GM18502 (cell line): ENCODE data around the gene MUC5B.
A peak's percentile ranks its signal among the peaks of the same experiment; 100 is the strongest.

ENCODE experiments used
- ATAC-seq: cut with Tn5 transposase; IDR thresholded peaks from one replicate; pipeline ENCODE4 v1.9.1; 2021; ENCODE audit warnings: mild to moderate bottlenecking; ENCODE audit not compliant: unreplicated experiment, poor library complexity

Gene MUC5B

GRCh38 chr11:1306186-1307162 lies 83.6 kb downstream of the MUC5B start:
- no peak for ATAC-seq

DNA sequence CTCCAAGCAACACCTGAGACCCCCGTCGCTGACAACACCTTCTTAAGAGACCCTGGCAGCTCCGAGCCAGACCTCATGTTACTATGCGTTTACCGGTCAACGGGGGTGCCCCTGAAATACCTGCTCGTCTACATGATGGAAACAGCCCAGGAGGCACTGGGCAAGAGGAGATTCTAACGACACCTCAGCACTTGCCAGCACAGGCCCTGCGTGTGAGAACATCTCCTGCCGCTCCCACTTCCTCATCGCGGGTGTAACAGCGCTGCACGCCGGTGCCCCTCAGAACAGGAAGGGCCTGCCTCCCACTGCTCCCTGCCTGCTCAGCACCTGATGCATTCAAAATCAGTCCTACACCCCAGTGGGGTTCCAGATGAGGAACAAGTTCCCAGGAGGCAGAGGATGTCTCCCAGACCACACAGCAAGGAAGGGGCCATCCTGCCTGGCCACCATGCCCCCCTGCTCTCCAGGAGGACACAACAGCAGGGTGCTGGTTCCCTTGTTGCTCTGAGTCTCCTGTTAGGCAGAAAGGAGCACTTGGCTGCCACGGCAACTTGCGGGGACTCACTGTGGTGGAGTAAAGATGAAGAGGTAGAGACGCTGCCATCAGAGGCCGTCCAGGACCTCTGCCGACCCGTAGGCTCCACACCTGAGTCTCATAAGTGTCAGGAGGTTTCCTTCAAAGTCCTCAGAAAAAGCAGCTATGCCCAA lies 84.5 kb downstream of the MUC5B start:
- ATAC-seq: no peak

GRCh38 chr11:1307998-1308742 lies 85.3 kb downstream of the MUC5B start:
- ATAC-seq: no peak

DNA sequence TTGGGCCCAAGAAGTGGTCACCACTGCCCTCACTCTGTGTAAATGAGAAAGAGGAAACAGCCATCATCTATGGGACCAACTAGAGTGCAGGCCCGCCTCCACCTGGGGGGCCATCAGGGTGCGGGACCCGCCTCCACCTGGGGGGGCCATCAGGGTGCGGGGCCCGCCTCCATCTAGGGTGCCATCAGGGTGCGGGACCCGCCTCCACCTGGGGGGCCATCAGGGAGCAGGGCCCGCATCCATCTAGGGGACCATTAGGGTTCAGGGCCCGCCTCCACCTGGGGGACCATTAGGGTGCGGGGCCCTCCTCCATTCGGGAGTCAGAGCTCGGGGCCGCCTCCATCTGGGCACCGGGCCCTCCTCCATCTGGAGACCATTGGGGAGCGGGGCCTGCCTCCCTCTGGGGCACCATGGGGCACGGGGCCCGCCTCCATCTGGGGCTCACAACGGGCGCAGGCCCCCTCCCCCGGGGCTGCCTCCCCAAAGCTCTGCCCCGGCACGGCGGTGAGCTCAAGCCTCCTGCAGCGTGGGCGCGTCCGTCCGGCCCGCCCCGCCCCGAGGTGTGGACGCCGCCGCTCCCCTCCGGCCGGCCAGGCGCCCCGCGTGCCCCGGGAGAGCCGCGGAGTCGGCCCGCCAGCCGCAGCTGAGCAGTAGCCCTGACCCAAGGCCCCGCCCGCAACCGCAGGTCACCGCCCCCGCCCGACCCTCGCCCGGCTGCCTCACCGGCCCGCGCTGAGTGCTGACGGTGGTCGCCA lies 86.1 kb downstream of the MUC5B start:
- ATAC-seq: peak; percentile 56

GRCh38 chr11:1309498-1310317 lies 86.8 kb downstream of the MUC5B start, which contains the start of gene TOLLIP:
Gene TOLLIP (minus strand): TSS chr11:1309632. CDS start chr11:1309498, 134 bp downstream.
- ATAC-seq: peak; percentile 81

GRCh38 chr11:1310318-1310687 lies 87.4 kb downstream of the MUC5B start:
- ATAC-seq: no peak

GRCh38 chr11:1310772-1311468 lies 88.1 kb downstream of the MUC5B start:
- no peak for ATAC-seq
